Measurements from ENCODE around the gene GSTA1.

DNA sequence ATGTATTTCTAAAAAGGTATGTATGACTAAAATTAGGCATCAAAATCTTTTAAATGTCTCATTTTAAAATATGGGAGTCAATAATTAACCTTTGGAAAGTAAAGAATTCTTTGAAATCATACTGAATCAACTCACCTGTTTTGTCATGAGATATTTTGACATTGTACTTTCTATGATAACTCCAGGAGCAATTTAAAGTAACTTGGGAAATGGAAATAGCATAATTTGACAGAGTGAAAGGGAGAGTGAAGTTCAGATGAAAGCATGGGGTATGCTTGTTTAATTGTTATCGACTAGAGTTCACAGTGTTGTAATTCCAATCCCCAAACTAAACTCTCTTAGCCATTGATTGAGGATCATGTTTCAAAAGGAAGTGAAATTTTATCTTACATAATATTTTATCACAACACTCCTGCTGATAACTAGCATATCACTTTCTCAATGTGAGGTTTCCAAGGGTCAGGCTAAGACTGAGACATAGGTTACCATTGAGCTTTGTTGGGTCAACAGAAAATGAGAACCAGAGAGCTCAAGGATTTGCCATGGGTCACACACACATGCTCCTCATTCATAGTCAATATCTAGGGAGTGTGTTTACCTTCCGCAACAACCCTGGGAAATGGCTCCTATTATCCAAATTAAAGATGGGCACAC is 2.3 kb downstream of the GSTA1 start:
- TF ChIP-seq, protein P1, sequence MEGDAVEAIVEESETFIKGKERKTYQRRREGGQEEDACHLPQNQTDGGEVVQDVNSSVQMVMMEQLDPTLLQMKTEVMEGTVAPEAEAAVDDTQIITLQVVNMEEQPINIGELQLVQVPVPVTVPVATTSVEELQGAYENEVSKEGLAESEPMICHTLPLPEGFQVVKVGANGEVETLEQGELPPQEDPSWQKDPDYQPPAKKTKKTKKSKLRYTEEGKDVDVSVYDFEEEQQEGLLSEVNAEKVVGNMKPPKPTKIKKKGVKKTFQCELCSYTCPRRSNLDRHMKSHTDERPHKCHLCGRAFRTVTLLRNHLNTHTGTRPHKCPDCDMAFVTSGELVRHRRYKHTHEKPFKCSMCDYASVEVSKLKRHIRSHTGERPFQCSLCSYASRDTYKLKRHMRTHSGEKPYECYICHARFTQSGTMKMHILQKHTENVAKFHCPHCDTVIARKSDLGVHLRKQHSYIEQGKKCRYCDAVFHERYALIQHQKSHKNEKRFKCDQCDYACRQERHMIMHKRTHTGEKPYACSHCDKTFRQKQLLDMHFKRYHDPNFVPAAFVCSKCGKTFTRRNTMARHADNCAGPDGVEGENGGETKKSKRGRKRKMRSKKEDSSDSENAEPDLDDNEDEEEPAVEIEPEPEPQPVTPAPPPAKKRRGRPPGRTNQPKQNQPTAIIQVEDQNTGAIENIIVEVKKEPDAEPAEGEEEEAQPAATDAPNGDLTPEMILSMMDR (IDR thresholded peaks at IDR 0.05) = no peak
- TF ChIP-seq ZFX (IDR thresholded peaks at IDR 0.05; ENCODE audit: borderline replicate concordance) = no peak
